GM19043 (cell line): ENCODE results near the gene PLD6.
"Not testable (repeated sequence)": the region's sequence is repeated elsewhere in the genome, so short reads cannot be mapped to it uniquely, and the experiment has no call there.

Source experiments
- ATAC-seq: cut with Tn5 transposase; IDR thresholded peaks from one replicate; pipeline ENCODE4 v1.9.1; 2021; ENCODE audit warnings: low read depth; ENCODE audit not compliant: unreplicated experiment

Gene PLD6

DNA sequence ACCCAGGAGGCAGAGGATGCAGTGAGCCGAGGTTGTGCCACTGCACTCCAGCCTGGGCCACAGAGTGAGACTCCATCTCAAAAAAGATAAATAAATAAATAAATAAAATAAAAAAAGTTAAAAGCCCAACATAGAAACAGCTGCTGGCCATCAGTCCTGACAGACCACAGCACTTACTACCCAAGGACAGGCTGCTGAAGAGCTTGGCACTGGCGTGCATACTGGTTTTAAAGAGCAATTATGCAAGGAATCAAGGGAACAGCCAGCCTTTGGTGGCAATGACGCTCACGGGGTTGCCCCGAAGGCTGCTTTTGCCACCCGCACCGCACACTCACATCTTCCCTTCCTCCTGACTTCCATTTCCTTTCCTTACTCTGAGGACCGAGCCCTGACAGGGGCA, 4.2 kb downstream of the PLD6 start:
- ATAC-seq = no peak

DNA sequence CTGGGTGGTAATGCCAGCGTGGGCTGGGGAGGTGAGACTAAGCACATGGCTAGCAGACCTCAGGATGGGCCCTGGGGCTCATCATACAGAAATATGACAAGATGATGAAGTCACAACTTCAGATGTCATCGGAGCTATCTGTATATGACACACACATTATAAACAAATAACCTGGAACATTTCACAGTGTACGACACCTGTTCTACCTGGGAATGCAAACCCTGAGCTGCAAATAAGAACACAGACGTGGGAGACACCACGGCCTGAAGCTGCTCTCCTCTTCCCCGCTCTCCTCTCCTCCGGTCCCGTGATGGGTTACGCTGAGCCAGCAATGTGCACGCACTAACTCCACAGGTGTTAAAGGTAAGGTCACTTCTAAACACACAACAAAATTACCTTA, 4.9 kb downstream of the PLD6 start:
- no peak for ATAC-seq

DNA sequence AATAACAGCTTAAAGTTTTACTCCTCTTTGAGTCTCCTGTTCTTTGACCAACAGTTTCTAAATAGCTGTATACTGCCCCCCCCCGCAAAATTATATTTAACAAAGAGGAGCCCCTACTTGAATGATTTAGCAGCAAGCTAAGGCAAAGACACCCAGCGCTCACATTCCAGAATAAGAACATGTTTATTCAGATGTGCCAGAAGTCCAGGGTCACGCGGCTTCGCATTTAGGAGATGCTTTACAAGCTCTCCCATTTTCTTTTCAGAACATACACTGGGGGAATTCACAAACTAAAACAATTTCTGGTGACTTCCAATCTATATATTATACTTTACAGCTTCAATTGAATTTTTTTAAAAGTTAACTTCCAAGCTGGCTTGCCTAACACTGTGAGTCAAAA, 5.3 kb downstream of the PLD6 start:
- ATAC-seq = no peak

DNA sequence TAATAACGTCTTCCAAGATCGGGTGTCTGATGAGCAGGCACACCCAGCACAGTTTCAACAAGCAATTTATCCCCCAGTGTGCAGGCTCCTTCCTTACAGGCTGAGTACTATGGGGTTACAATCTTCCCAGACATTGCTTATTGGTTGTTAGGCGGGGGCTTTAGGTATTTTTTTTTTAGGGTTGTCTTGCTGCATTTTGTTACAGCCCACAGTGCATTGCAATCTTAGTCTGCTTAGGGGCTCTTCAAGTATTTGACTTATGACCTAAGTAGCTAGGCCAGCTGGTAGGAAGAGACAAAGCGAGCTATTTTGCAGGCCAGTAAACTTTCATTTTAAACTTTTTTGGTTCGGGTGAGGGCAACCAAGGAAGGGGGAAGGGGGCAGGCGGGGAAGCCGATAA, 5.8 kb downstream of the PLD6 start:
- ATAC-seq = no peak

DNA sequence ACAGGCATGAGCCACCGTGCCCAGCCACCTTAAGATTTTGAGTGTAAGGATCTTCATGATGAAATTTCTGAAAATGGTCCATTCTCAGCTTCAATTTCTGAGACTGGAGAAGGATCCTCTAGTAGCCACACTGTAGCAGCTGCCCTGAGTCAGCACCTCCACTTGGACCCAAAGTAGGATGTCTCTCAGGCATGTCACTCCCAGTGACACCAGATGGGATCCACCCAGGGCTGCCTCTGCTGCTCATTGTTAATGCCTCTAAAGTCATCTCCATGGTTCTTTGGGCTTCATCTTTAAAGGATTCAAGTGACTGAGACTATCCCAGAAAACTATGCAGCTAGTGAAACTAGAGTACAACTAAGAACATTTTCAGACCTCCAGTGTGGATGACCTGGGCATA, 7.9 kb downstream of the PLD6 start:
- no peak for ATAC-seq

DNA sequence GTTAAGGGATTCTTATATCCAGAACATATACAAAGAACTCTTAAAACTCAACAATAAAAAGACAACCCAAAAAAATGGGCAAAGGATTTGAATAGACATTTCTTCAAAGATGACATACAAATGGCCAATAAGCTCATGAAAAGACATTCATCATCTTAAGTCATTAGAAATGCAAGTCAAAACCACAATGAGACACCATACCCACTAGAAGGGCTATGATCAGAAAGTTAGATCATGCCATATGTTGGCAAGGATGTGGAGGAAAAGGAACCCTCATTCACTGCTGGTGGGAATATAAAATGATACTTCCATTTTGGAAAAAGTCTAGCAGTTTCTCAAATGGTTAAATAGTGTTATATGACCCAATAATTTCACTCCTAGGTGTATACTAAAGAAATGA, 9.4 kb downstream of the PLD6 start:
- no peak for ATAC-seq

DNA sequence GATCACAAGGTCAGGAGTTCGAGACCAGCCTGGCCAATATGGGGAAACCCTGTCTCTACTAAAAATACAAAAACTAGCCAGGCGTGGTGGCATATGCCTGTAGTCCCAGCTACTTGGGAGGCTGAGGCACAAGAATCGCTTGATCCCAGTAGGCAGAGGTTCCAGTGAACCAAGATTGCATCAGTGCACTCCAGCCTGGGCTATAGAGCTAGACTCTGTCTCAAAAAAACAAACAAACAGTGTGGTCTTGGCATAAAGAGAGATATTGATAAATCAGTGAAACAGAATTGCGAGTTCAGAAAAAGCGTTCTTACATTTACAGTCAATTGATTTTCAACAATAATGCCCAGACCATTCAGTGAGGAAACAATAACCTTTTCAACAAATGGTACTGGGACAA, 10.7 kb downstream of the PLD6 start:
- ATAC-seq = not testable (repeated sequence)

DNA sequence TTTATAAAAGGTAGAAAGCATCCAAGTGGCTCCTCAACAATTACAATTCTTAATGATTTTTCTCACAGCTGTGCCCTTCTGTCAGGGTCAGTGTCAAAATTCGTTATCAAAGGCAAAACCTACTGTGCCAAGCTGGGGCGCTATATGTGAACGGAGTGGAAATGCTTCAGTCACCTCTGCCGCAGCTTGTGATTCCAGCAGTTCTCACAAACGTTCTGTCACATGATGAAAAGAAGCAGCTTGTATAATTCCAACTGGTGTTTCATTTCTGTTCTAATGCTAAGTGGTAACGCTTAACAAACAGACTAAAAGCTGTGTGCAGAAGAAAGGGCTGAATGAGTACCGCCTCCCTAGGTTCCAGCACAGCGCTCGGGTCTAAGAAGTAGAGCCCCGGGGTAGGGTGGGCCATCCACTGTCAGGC, 14.2 kb downstream of the PLD6 start:
- ATAC-seq = no peak

DNA sequence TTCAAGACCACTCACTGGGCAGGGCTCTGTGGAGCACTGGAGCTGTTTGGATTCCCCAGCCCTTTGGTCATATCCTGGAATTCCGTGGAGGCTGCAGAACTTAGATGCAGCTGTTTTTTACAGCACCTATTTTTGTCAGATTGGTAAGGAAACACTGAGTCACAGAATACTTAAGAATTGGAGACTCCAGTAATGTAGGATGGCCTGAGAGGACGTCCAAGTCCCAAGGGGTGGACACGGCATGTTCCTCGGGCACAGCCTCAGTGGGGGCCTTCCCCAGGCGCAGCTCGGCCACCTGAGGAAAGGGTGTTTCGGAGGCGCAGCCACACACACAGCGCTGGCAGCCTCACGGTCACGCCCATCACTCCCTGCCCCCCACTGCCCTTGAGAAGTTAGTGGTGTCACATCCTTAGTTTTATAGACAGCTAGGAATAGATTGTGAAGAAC, 14.8 kb downstream of the PLD6 start:
- no peak for ATAC-seq

DNA sequence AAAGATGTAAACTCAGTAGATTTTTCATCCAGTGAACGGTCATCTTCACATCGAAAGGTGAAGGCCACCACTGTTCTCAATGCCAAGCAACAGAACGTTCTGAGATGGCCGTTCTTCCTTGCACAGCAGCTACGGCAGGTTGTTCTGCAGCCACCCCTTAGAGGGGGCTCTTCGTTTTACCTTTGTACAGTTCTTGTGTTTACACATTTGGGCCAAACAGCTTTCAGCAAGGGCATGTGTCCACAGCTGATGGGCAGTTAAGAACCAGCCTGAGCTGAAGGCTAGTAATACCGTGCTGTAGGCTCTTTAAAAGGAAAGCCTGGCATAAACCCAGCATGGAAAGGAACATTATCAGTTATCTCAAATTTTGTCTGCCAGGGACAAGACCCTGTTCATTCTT, 15.9 kb downstream of the PLD6 start:
- no peak for ATAC-seq

DNA sequence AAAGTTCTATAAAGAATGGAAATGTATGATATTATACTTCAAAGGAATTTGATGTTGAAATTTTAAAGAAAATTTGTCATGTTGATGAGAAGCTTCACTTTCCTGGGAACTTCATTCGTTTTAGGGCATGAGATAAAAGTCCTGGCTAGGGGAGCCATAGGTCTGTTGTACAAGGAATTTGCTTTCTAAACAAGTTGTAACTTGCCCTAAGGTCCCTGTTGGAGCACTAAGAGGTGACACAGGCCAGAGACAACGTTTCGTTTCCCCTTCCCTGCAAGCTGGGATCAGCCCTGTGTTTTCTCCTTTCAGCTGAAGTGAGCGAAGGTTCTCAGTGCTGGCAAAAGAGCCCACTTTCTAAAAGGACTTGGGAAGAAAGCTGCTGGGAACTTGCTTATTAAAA, 16.6 kb downstream of the PLD6 start:
- ATAC-seq = no peak

DNA sequence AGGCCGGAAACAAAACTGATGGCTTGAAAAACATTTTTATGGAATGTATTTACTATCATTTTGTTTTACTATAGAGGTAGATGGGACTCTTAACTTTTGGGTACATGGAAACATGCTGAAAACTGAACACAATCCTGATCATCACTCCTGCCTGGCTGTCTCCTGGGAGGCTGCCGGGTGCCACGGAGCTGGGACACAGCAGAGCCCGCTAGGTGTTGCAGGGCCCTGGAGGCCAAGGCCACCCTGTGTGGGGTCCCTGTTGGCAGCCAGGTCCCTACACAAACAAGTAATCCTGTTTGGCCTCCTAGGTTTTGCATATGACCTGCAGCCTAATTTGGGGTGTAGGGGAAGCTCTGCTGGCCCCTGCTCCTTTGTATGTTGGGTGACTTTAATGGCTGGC, 17.5 kb downstream of the PLD6 start:
- no peak for ATAC-seq

DNA sequence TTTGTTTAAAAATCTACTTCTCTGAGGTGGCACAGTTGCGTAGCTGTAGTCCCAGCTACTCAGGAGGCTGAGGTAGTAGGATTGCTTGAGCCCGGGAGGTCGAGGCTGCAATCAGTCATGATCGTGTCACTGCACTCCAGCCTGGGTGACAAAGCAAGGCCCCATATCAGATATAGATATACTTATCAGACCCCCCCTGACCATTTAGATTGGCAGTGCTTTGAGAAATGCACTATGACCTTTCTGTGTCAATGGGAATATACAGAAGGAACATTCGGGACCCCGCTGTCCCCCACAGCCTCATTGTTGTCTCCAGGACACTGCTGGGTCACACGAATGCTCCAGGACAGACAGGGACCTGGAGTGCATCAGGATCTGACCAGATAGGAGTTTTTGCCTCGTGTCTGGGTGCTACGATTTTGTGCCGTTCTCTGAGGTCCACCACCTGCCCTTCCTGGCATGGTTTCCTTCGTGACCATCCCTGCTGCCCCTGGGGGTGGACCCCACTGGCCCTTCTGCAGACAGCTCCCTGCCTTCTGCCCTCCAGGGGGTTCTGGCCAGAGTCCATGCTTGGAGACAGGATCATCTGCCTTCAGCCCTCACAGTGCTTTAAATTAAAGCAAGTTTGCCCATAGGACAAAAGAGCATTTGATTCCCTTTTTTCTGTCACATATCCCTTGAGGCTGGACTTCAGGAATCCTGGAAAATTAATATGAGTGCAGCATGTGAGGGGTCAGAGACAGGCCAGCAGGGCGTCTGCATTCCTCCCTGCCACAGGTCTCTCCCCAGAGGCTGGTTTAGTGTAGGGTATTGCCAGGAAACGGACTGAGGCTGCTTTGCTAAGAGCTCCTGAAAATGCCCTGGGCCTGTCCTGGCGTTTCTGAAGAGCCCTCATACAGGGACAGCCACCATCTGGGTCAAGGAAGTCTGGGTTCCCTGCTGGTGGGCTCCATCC, 19.3 kb downstream of the PLD6 start:
- no peak for ATAC-seq

DNA sequence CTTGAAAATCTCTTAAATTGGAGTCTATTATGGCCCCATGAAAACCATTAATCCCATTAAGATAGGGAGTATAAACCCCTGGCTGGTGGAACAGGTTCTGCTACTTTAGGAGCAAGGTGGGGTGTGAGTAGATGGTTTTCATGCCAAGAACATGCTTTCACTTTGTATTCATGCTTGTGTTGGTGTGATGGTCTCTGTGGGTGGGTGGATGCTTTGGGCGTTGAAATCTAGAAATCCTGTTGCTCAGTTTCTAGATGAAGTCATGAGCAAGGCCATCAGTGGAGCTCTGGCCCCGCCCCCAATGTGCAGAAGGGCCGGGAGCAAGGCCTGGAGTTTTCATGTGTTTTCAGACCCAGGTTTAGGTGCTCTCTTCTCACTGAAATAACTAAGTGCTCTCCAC, 20.1 kb downstream of the PLD6 start:
- ATAC-seq = no peak

DNA sequence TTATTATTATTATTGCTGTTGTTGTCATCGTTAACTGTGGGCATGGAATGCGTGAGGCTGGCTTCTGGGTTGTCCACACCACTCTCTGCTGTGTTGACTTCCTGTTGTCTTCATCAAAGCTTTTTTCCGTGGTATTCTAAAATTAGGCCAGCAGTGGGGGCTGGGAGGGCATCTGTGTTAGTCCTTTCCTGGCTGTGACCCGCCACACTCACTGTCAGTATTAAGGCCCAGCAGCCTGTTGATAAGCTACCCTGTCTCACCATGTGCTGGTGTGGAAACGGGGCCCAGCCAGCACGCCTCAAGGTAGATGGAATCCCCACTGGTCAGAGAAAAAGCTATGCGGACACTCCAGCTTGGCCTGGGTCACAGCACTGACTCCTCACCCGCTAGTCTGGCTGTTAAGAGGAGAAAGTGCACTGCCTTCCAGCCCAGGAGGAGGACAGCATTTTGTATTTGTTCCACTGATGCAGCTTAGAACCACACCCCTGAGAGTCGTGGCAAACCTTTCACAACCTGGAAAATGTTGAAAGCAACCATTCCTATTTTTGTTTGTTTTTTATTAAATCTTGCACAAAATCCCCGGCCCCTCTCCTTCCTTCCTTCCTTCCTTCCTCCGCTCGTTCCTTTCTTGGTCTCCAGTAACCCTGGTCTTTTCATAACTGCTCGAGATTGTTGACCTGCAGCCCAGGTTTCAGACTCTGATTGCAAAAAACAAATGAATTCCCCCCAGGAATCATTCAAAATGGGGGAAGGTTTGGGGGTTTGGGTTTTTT, 21.0 kb downstream of the PLD6 start:
- ATAC-seq = not testable (repeated sequence)

DNA sequence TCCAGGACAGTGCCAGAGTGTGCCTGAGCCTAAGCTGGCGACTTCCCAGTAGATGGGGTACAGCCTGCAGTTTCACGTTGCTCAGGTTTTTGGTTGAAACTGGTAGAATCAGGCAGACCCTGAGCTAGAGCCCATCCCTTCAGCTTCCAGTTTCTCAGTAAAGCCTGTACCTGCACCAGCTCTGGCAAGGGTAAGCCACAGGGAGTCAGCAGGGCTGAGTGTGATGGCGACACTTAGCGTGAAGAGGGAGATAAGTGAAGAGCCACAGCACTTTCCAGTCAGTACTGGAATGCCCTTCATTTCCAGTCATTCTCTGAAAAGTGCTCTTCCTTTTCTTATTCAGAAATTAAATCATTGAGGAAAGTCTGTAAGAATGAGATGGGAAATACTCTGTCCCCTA, 22.4 kb downstream of the PLD6 start:
- ATAC-seq = no peak

DNA sequence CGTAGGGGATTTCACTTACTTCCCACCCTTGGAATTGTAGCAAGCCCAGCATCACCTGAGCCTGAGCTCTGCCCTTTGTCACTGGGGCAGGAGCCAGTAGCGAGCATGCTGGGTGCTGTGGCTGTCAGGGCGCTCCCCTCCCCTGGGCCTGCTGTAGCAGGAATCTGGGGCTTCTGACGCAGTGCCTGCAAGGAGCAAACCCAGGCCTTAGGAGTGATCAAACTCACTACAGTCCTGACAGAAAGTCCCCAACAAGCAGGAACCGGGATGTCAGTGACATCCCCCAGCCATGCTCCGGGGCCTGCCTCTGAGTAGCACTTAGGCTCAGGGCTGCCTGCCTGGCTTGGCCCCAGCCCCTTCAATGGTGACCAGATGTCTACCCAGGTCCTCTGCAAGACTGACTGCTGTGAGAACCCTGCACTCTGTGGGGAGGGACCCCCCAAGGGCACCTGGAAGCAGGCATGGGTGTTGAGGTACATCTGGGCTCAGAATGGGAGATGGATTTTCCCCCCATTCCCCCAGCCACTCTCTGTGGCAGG, 23.5 kb downstream of the PLD6 start:
- no peak for ATAC-seq

DNA sequence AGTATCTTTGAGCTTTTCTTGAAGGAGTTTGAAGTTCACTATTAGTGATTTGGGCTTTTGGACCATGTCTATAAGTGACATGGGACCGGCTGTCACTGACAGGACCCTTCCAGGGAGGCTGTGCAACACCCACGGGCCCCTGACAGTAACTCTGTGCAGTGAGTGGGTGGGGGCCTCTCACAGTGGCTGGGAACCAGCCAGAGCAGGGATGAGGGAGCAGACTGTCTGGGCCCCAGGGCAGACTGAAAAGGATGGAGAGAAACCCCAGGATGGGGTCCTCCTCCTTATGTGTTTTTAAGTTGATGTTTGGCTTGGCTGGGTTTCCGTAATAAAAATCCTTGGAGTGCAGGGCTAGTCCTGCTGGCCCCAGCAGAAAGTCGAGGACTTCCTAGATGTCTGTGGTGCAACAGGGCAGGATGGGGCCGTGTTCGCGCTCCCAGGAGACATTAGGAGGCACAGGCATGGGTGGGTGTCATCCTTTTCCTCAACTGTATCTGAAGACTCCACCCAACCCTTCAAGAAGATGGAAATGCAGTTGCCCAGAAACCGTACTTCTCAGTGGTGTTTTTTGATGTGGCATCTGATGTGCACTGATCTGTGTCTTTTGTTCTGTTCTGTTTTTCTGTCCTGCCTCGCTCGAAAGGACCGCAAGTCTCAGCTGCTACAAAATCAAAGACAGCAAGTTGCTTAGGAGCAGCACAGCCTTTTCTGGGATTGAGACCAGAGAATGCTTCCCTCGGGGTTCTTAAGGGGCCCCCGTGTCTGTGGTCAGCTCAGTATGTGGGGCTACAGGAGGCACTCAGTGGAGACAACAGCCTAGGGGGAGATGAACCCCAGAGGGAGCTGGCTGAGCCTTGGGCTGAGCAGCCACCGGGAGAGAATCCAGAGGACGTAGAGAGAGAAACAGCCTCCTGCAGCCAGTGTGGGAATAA, 24.2 kb downstream of the PLD6 start:
- ATAC-seq = no peak

DNA sequence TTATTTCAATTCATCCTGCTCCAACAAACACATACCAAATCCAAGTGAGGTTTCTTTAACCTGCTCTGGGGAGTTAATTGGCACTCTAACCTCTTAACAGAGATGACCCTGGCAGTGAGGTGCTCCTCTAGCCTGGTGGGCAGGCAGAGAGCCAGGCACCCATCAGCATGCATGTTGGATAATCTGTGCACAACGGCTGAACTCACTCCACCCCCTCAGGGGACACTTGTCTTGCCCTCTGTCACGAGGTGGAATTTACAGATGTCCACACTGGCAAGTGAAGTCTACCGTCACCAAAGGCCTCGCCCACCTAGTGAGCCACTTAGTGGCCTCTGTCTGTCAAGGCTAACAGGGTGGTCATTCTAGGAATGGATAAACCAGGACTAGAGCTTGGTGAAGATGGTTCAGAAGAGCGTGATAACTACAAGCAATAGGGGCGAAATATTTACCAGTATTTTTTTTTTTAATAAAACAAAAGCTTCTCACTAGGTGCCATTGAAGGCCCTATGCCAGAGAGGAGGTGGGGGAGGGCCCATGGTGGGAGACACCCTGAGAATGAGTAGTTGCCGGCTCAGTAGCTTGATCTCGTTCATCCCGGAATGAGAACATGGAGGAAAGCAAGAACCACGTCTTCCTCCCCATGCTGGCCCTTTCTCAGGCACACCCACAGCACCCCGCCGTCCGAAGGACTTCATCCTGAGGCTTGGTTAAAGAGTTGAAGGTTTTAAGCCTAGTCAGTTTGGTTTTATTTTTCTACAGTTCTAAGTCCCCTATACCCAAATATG, 25.2 kb downstream of the PLD6 start:
- ATAC-seq = no peak
